ENCODE data around the gene IFNLR1.
"Not testable (repeated sequence)": the region's sequence is repeated elsewhere in the genome, so short reads cannot be mapped to it uniquely, and the experiment has no call there.

The IFNLR1 gene

DNA sequence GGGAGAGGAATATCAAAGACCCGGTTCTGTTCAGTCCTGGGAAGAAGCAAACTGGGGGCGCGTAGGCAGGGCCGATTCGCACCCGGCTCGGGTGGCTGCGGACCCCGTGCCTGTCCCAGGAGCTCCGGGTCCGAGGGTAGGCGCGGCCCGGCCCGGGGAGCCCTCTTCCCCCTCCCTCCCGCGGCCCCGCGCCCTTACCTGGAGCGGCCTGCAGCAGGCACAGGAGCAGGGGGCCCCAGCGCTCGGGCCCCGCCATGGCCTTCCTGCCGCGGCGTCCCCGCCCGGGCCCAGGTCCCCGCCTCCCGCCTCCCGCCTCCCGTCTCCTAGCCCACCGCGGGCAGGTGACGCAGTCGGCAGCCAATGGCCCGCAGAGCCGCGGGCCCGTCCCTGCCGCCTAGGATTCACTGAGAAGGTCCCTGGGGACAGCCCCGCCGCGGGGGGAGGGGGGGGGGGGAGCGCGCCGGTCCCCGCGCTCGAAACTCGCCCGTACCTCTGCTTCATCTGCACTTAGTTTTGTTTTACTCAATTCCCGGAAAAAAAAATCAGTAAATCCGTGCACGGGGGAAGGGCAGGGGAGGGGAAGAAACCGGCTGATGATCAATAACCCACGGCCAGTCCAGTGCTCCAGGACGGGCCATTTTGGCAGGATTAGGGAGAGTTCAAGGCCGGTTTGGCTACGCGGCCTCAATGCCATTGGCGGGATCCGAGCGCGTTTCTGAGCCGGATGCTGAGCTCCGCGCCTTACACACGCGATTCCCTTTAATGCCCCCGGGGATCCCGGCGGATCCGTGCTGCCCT lies at the start of gene IFNLR1:
TSS of gene IFNLR1 (minus strand) at position 297 of the 798 bp plus-strand sequence. CDS start at position 256, 41 bp downstream.
- DNase-seq: no peak

DNA sequence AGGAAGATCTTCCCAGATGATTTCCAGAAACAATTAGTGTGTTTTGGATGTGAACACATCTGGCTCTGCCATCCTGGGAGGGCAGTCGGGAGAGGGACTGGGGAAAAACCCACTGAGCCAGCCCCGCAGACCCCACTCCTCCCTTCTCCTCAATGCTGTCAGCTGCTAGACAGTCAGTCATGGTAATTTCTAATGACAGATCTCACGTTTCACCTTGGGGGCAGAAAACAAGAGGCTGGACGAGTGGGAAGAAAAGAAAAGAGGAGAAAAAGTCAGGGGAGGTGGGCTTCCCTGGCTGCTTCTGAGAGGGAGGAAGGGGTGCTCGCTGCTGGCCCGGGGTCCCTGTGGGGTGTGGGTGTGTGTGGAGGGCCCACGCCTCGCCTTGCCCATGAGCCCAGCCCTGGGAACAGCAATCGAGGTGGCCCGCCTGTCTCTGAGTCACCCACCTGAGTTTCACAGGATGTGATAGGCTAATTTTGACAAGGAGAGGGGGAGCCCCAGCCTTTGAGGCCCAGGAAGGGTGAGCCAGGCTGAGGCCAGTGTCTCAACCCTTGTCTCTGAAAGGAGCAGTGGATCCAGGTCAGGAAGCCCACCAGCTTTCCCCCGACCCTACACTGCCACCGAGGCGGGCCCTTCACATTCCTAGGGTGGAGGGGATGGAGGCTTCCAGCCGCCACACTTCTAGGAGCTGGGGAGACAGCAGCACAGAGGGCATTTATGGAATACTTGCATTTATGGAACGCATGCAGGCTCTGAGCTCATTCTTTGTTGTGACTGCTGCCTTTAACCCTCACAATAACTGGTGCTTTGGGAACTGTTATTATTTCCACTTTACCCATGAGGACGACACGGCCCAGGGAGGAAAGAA lies 49.1 kb upstream of the IFNLR1 start:
- DNase-seq: no peak

DNA sequence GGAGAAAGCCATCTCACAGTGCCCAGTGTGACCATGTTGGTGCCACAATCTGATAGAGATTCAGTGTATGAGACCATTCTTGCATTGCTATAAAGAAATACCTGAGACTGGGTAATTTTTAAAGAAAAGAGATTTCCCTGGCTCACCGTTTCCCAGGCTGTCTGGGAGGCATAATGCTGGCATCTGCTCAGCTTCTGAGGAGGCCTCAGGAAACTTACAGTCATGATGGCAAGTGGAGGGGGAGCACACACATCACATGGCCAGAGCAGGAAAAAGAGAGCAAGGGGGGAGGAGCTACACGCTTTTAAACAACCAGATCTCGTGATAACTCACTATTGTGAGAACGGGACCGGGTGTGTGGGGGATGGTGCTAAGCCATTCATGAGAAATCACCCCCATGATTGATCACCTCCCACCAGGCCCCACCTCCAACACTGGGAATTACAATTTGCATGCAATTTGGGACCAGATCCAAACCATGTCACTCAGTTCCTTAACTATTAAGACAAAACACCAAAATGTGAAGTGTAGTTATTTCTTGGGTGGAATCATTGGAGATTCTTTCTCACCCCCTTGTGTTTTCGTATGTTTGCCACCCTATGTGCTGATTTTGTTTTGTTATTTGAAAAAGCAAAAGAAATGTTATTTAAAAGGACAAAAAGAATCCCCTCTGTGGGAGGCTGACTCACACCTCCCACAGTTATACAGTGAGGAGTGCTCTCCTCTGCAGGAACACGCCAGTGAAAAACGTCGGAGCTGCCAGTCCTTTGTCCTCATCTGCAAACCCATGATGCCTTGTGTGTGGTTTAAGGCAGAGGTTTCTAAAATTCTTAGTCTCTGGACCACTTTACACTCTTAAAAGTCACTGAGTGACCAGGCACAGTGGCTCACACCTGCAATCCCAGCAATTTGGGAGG lies 46.9 kb upstream of the IFNLR1 start:
- no peak for DNase-seq

DNA sequence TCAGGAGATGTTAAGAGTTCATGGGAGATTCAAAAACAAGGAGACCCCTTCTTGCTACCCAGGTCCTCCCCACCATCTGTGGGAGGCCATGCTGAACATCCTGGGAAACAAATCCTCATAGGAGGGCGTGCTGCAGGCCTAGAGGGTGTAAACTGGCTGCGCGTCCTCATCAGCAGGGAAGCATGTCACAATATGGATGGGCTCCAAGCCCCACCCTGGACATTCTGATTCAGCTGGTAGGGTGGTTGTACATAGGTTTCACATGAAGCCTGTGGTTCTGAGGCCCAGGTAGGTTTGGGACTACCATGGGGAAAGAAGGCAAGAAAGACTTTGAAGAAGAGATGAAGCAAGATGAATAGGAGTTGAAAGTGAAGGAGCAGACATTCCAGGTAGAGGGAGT lies 44.6 kb upstream of the IFNLR1 start:
- DNase-seq: no peak

DNA sequence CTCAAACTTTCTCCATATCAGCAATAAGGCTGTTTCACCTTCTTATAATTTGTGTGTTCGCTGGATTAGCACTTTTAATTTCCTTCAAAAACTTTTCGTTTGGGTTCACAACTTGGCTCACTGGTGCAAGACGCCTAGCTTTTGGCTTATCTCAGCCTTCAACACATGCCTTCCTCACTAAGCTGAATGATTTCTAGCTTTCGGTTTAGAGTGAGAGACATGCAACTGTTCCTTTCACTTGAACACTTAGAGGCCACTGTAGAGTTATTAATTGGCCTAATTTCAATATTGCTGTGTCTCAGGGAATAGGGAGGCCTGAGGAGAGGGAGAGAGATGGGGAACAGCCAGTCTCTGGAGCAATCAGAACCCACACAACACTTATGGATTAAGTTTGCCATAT lies 41.2 kb upstream of the IFNLR1 start:
- no peak for DNase-seq

DNA sequence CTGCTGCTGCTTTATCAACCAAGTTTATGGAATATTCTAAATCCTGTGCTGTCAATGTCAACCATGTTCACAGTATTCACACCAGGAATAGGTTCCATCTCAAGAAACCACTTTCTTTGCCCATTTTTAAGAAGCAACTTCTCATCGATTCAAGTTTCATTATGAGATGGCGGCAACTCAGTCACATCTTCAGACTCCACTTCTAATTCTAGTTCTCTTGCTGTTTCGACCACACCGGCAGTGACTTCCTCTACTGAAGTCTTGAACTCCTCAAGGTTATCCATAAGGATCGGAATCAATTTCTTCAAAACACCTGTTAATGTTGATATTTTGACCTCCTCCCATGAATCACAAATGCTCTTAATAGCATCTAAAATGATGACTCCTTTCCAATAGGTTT lies 39.7 kb upstream of the IFNLR1 start:
- no peak for DNase-seq

DNA sequence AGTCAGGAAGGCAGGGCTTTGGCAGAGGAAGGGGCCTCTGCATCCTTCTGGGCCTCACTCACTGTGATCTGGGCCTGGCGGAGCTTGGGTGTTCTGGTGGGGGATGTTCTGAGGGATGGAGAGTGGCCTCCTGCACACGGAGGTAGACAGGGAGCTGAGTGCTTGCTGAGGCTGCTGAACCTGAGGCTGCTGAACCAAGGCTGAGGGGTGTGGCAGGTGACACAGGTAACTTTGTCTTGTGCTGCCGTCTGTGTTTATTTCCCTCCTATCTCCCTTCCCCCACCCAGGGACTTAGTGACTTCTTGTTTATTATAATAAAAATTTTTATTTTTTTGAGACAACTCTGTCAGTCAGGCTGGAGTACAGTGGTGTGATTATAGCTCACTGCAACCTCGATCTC lies 37.7 kb upstream of the IFNLR1 start:
- no peak for DNase-seq

DNA sequence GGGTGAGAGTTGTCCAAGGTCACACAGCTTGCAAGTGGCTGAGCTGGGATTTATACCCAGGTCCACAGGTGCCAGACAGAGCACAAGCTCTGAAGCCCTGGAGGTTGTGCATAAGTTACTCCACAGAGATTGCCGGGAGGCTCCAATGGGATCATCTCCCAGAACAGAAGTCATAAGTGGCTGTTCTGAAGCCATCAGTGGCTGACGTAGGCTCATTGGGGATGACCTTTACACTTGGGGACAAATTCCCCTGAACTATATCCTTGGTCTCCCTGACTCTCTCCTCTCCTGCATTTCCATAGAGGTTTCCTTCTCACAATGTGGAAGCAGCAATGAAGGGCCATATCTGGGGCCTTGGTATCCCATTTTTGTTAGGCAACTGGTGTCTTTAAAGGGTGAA lies 37.0 kb upstream of the IFNLR1 start:
- DNase-seq: no peak

DNA sequence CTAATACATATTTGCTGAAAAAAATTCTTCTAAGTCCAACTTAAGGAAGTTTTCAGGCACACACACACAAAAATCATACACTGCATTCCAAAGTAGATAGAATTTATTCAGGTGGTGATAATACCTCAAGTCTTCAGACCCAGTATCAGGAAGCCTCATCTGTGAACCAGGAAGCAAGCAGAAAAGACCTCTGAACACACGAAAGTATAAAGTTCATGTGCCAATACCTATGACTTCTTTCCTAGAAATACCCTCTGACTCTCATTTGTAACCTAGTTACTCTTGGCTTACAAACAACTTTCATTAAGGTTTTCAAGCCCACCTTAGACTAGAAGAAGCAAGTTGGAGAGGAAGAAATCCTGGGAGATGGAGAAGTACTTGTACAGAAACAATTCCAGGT lies 35.7 kb upstream of the IFNLR1 start:
- no peak for DNase-seq

DNA sequence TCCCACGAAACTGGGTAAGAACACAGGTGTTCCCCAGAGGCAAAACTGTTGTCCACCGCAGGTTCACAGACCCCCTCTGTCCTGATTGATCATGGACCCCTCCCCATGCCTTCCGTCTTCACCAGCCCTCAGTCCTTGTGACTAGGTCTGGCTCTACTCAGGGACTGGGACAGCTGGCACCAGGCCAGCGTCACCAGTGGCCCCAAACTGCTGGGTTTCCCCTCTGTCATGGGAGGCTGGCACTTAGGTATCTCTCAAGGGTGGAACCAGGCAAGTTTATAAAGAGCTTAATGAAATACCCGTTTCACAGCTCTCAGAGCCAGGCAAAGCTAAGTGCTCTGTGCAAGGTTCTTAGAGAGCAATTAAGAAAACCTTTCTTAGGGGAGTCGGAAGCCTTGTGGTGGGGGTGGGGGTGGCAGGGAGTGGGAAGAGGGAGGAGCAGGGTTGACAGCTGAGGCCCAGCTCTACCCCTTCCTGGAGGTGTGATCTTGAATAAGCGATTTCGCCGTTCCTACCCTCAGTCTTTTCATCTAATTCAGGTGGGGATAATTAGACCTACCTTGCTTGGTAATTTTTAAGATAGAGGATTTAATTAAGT lies 35.0 kb upstream of the IFNLR1 start:
- DNase-seq: no peak

DNA sequence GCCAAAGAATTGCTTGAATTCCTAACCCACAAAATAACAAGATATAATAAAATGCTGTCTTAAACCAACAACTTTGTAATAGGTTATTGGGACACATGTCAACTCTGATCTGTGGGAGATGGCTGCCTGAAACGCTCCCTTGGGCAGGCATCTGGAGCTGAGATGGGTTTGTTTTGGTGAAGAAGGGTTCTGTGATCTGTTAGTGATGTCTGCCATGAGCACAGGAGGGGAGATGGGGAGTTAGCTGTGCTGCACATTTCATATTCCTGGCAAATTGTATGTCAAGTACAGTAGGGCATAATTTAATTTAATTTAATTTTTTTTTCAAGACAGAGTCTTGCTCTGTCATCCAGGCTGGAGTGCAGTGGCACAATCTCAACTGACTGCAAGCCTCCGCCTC lies 34.2 kb upstream of the IFNLR1 start:
- no peak for DNase-seq

DNA sequence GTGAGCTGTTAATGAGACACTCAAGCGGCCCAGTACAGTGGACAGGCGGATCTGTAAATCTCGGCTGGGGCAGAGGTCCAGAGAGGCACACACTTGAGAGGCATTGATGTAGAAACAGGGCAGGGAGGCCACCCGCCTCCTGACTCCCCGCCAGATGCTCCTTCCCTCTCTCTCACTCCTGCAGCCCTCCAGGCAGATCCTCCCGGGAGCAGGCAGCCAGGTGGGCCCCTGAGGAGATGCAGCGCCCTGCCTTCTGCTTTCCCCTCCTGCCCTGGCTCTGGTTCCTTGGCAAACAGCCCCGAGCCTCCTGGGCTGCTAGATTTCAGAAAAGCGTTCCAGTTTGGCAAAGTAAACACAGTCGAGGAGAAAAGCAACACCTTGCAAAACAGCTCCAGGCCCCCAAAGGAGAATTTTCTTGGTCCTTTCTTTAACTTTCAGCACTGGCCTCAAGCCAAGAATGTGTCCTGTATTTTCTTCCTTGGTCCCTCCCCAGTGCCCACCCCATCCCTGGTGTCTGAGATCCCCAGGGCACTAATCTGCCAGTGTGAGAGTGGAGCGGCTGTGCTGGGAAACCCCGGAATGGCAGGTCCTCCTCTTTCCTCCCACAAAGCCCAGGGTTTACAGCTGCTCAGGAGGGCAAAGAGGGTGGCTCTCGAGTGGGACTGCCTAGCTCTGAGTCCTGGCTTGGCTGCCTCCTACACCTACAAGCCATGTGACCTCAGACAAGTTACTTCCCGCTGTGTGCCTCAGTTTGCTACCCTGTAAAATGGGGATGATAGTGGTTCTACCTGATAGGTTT lies 29.4 kb upstream of the IFNLR1 start:
- no peak for DNase-seq

DNA sequence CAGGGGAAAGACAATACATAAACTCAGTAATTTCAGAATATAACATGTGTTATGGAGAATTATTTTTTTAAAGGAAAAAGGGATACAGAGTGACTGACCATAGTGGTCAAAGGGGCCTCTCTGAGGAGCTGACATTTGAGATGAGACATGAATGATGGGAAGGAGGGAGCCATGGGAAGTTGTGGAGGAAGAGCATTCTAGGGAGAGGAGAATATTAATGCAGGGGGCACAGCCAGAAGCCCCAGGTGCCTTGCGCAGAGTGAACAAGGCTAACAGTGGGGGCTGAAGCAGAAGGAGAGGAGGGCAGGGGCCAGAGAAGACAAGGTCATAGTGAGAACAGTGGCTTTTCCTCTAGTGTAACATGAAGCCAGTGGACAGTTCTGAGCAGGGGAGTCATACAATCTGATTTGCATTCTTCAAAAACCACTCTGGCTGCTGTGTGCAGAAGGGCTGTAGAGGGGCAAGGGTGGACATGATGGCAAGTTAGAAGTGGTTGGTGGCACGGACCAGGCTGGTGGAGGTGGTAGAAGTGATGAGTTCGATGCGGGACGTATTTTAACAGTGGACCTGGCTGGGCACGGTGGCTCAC lies 28.2 kb upstream of the IFNLR1 start:
- DNase-seq: no peak

DNA sequence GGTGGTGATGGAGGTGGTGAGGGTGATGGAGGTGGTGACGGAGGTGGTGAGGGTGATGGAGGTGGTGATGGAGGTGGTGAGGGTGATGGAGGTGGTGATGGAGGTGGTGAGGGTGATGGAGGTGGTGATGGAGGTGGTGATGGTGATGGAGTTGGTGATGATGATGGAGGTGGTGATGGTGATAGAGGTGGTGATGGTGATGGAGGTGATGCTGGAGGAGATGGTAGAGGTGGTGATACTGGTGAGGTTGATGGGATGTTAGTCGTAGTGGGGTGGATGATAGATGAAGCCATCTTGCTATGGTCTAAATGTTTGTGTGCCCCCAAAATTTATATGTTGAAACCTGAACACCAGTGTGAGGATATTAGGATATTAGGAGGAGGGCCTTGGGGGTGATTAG lies 25.3 kb upstream of the IFNLR1 start:
- DNase-seq: no peak

DNA sequence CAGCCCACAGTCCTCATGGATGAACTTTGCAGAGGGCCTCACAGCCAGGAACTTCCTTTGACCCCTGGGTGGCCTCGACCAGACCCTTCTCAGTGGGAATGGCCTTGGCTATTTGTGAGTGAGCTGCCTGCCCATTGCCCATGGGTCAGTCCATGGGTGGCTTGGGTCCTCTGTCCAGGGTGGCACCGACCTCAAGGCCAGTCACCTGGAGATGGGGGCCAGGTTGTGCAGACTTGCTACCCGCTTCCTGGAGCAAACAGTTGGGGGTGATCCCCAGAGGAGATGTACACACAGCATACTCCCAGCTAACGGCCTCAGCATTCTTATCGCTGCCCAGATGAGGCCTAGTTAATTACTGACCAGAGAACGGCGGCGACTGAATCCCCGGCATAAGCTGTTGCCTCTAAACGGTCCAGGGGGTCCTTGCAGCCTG lies 23.1 kb upstream of the IFNLR1 start:
- no peak for DNase-seq

DNA sequence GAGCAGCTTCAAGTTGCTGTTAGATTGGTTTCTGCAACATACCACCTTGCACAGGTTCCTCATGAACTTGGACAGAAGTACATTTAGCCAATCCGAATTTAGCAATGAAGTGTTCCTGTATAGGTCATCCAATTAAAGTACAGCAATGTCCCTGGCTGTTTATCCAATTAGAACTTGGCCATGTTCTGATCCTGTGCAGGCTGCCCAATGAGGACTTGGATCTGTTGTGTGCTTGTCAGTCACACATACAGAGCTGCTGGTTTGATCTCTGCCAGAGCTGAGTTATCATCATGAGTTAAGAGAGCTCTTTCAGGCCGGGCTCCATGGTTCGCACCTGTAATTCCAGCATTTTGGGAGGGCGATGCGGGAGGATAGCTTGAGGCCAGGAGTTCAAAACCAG lies 22.0 kb upstream of the IFNLR1 start:
- DNase-seq: no peak

DNA sequence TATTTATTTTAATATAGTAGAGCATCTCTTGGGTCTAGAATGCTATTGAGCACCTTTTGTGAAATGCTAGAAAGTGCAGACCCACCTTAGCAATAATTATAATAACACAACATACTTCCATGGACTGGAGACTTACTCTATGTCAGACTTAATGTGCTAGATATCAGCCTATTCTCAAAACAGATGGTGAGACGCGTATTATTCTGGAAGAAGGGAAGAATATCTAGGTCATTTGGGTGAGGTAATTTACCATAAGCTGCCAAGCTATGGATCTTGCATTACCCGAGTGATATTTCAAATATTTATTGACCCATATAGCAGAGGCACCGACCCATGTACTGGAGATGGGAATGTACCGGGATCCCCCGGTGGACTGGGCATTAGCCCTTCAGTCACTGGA lies 20.6 kb upstream of the IFNLR1 start:
- no peak for DNase-seq

DNA sequence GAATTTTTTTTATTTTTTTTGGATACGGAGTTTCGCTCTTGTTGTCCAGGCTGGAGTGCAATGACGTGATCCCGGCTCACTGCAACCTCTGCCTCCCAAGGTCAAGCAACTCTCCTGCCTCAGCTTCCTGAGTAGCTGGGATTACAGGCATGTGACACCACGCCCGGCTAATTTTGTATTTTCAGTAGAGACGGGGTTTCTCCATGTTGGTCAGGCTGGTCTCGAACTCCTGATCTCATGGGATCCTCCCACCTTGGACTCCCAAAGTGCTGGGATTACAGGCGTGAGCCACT lies 20.3 kb upstream of the IFNLR1 start:
- DNase-seq: not testable (repeated sequence)

DNA sequence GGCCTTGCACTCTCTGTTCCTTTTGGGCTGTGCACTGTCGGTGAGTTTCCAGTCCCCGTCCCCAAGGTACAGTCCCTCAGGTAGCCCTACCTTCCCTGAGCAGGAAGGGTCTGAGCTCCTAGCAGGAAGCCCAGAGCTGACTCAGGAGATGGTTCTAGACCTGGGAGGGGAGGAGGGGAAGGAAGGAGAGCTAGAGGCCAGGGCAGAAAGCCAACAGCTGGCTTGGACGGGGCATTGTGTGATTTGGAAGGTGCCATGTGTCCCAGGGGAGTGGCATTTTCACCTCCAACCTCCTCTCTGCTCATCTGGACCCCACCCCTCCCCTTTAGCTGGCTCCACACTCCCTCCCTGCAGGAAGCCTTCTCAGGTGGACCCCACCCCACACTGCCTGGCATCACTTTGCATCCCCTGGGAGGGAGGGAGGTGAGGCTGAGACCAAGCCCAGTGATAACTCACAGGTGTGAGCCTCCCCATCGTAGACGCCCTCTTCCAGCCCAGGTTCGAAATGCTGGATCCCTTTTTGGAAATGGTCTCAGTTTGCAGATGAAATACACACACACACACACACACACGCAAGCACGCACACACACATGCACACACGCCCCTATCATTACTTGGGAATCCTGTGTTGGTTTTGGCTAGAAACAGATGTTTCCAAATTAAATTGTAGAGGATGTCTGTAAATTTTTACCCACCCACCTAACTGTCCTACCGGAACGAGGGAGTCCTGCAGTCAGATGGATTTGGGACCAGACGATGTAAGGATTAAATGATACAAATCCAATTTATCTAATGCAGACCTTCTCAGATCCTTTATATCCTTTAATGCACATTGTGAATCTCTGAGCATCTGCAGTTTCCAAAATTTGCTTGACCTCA lies 19.7 kb upstream of the IFNLR1 start:
- DNase-seq: no peak

DNA sequence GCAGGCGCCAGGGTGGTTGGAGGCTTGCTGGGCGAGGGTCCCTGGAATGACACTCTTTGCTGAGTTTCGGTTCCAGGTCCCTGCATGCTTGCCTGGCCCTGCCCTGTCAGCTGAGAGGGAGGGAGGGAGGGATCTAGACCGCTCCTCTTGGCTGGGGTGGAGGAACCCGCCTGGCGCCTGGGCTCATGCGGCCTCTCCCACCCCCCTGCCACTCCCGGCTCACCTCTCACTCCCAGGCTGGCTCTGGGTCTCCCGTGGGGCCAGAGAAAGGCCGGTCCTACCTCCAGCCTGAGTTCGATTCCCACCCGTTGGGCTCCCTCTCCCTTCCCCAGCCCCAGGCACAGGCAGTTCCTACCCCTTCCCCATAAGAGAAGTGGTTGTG lies 19.0 kb upstream of the IFNLR1 start:
- no peak for DNase-seq

Measured in amniotic stem cell (primary cell).